Vagina (tissue), 2 donors: ENCODE data around the gene SLC35F1. TPM values are rescaled to one million over a fixed set of nuclear protein-coding genes. Genes with fewer than 3 reads are reported as not detected.

Experiments used
- DNase-seq, 2 donors: peaks; one replicate each; pipeline ENCODE4 v3.0.0-alpha.2; 2017; ENCODE audit errors: extremely low spot score in 2 of 2
- H3K27ac ChIP-seq: fragments of 200-600 bp; sonication (generic); one replicate; pipeline ENCODE4 v1.5.1; 2019
- H3K27me3 ChIP-seq: fragments of 200-600 bp; sonication (generic); one replicate; pipeline ENCODE4 v1.5.1; 2019
- H3K36me3 ChIP-seq, 2 donors: fragments of 200-600 bp; sonication (generic); one replicate each; pipeline ENCODE4 v1.5.1; 2017 to 2019
- H3K4me1 ChIP-seq: fragments of 200-600 bp; sonication (generic); one replicate; pipeline ENCODE4 v1.5.1; 2019
- H3K4me3 ChIP-seq, 2 donors: fragments of 200-600 bp; sonication (generic); 1 replicate in 1 of 2; 2 replicates in 1 of 2; pipeline ENCODE4 v1.5.1; 2016 to 2019
- H3K9me3 ChIP-seq: fragments of 200-600 bp; sonication (generic); one replicate; pipeline ENCODE4 v1.5.1; 2019
- CTCF ChIP-seq, 3 experiments: fragments of 450-650 bp in 2 of 3; fragments of 200-600 bp in 1 of 3; sonication (generic) in 1 of 3; IDR thresholded peaks; one replicate each; pipeline ENCODE4 v1.5.1; 2017 to 2019; ENCODE audit warnings: antibody characterized with exemption in 3 of 3, mild to moderate bottlenecking in 2 of 3, moderate library complexity in 2 of 3
- POLR2A ChIP-seq, 2 donors: fragments of 450-650 bp; IDR thresholded peaks; one replicate each; pipeline ENCODE4 v1.6.1; 2017; ENCODE audit warnings: antibody characterized with exemption in 2 of 2, mild to moderate bottlenecking in 2 of 2, moderate library complexity in 2 of 2
- POLR2AphosphoS5 ChIP-seq, 2 donors: sonication (generic); formaldehyde crosslinking; IDR thresholded peaks; one replicate each; pipeline ENCODE4 v1.9.0; 2017; ENCODE audit warnings: antibody characterized with exemption in 2 of 2, mild to moderate bottlenecking in 2 of 2, low read depth in 1 of 2; ENCODE audit not compliant: insufficient read depth in 1 of 2
- intact Hi-C: fragments of 100-400 bp; cut with DNase I; formaldehyde crosslinking; loops from one replicate; pipeline ENCODE4 v1.15.1; 2023
- total RNA-seq: library from RNA; depleted of rRNA; stranded (reverse); fragments of >200 nt; gene quantifications from one replicate; pipeline ENCODE4 v1.2.3, GENCODE V29; 2016

SLC35F1 gene
- total RNA-seq, 1 donor from 2014 or later: 2.7 TPM

DNA sequence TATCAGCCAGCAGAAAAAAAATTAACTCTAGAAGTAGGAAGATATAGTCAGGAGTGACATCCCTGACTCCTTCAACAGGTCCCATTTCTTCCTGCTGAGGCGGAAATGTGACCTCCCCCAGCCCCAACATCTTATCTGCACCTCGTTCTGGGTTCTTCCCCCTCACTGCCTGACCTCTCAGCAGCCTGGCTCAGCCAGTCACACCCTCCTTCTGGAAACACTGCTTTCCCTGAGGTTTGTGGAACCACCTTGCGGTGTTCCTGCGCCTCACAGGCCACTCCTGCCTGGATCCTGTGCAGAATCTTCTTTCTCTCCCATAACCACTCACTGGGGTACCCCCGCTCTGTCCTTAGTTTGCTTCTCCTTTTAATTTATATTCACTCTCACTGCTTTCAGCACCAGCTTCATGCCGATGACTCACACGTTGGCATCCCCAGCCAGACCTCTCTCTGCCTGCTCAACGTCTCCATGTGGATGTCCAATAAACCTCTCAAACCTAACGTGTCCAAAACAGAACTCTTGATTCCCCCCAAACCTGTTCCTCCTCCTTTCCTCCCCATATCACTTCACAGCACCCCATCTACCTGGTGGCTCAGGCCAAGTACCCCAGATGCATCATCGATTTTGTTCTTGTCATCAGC, 418.3 kb downstream of the SLC35F1 start:
- TF ChIP-seq POLR2A (IDR thresholded peaks at IDR 0.05) (no peak), CTCF (IDR thresholded peaks at IDR 0.05) (no peak), POLR2AphosphoS5 (IDR thresholded peaks at IDR 0.05; ENCODE audit: insufficient read depth in 1 of 2, low read depth in 1 of 2) (no peak)
- intact Hi-C loops: loop anchor here (5.0 kb wide), 1 partner anchor 38 kb away; no protein-coding TSS in a partner anchor
- peaks cover 7% of the 10 kb centered on the region for H3K4me1 ChIP-seq

DNA sequence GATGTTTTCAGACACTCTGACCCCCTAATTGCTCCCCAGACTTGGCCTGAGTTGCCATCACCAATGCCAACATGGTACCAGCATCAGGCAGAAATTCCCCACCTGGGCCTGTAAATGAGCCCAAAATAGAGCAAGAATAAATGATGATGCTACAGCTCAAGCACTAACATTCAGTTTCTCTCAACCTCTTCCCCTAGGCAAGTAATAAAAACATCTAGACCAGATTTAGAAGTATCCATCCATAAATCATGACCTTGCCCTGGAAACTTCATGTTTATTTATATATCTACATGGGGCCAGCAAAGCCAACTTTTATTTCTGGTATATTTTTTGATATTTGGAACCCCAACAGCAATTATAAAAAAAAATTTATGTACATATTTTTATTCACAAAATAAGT, 419.6 kb downstream of the SLC35F1 start:
- Histone ChIP-seq H3K27ac (peak overlapping the region; percentile 38), H3K36me3 (no peaks in the 10 kb centered on the region), H3K27me3 (no peaks in the 10 kb centered on the region), H3K9me3 (no peaks in the 10 kb centered on the region), H3K4me1 (no peaks in the 10 kb centered on the region), H3K4me3 (no peak overlapping the region)
- DNase-seq: no peak
- TF ChIP-seq POLR2AphosphoS5 (IDR thresholded peaks at IDR 0.05; ENCODE audit: insufficient read depth in 1 of 2, low read depth in 1 of 2): peak in 1 of 2 donors; percentile 45
- no peak for TF ChIP-seq POLR2A (IDR thresholded peaks at IDR 0.05)
- intact Hi-C loops: loop anchor here (5.0 kb wide), 1 partner anchor 39 kb away; no protein-coding TSS in a partner anchor

More for the DNA sequence above, 418.3 kb downstream of the SLC35F1 start:
- Histone ChIP-seq H3K9me3 (no peaks in the 10 kb centered on the region), H3K4me3 (no peak overlapping the region), H3K27me3 (no peaks in the 10 kb centered on the region), H3K36me3 (no peaks in the 10 kb centered on the region), H3K27ac (no peak overlapping the region)
- no peak for DNase-seq

GRCh38 chr6:118327237-118327636, 420.2 kb downstream of the SLC35F1 start:
- no peaks in the 10 kb centered on the region for H3K9me3 ChIP-seq
- no peak for TF ChIP-seq POLR2AphosphoS5 (IDR thresholded peaks at IDR 0.05; ENCODE audit: insufficient read depth in 1 of 2, low read depth in 1 of 2)
- TF ChIP-seq POLR2A (IDR thresholded peaks at IDR 0.05): no peak
- no peak for TF ChIP-seq CTCF (IDR thresholded peaks at IDR 0.05)
- H3K27ac ChIP-seq: peak overlapping the region; percentile 38
- H3K4me3 ChIP-seq: no peak overlapping the region
- no peaks in the 10 kb centered on the region for H3K27me3 ChIP-seq
- intact Hi-C loops: loop anchor here (5.0 kb wide), 1 partner anchor 40 kb away; no protein-coding TSS in a partner anchor
- H3K4me1 ChIP-seq: no peaks in the 10 kb centered on the region
- no peak for DNase-seq
- no peaks in the 10 kb centered on the region for H3K36me3 ChIP-seq

- intact Hi-C loops: loop anchor here (5.0 kb wide), 1 partner anchor 1789 kb away; no protein-coding TSS in a partner anchor
- Histone ChIP-seq H3K36me3 (no peaks in the 10 kb centered on the region), H3K4me3 (no peak overlapping the region), H3K9me3 (no peaks in the 10 kb centered on the region), H3K27me3 (no peaks in the 10 kb centered on the region), H3K4me1 (no peaks in the 10 kb centered on the region), H3K27ac (no peak overlapping the region)
- TF ChIP-seq CTCF (IDR thresholded peaks at IDR 0.05) (no peak), POLR2A (IDR thresholded peaks at IDR 0.05) (no peak), POLR2AphosphoS5 (IDR thresholded peaks at IDR 0.05; ENCODE audit: insufficient read depth in 1 of 2, low read depth in 1 of 2) (no peak)
- no peak for DNase-seq
These were observed 426.7 kb downstream of the SLC35F1 start for GRCh38 chr6:118333772-118334171.

GRCh38 chr6:118334634-118335033, 427.6 kb downstream of the SLC35F1 start:
- TF ChIP-seq CTCF (IDR thresholded peaks at IDR 0.05) (no peak), POLR2A (IDR thresholded peaks at IDR 0.05) (no peak), POLR2AphosphoS5 (IDR thresholded peaks at IDR 0.05; ENCODE audit: insufficient read depth in 1 of 2, low read depth in 1 of 2) (no peak)

More at GRCh38 chr6:118334634-118335033, 427.6 kb downstream of the SLC35F1 start:
- no peak overlapping the region for H3K4me3 ChIP-seq
- no peaks in the 10 kb centered on the region for H3K4me1 ChIP-seq
- H3K9me3 ChIP-seq: no peaks in the 10 kb centered on the region
- no peak for DNase-seq
- no peaks in the 10 kb centered on the region for H3K36me3 ChIP-seq
- H3K27me3 ChIP-seq: no peaks in the 10 kb centered on the region
- intact Hi-C loops: loop anchor here (5.0 kb wide), 1 partner anchor 1788 kb away; no protein-coding TSS in a partner anchor
- H3K27ac ChIP-seq: no peak overlapping the region
